ENCODE data around the gene SLC22A23. TPM values are rescaled to one million over a fixed set of nuclear protein-coding genes. Genes with fewer than 3 reads are reported as not detected.

Gene SLC22A23
- total and polyA plus RNA-seq, 5 donors from 2014 or later, result 0.24 to 6.3 (median 0.71) TPM

DNA sequence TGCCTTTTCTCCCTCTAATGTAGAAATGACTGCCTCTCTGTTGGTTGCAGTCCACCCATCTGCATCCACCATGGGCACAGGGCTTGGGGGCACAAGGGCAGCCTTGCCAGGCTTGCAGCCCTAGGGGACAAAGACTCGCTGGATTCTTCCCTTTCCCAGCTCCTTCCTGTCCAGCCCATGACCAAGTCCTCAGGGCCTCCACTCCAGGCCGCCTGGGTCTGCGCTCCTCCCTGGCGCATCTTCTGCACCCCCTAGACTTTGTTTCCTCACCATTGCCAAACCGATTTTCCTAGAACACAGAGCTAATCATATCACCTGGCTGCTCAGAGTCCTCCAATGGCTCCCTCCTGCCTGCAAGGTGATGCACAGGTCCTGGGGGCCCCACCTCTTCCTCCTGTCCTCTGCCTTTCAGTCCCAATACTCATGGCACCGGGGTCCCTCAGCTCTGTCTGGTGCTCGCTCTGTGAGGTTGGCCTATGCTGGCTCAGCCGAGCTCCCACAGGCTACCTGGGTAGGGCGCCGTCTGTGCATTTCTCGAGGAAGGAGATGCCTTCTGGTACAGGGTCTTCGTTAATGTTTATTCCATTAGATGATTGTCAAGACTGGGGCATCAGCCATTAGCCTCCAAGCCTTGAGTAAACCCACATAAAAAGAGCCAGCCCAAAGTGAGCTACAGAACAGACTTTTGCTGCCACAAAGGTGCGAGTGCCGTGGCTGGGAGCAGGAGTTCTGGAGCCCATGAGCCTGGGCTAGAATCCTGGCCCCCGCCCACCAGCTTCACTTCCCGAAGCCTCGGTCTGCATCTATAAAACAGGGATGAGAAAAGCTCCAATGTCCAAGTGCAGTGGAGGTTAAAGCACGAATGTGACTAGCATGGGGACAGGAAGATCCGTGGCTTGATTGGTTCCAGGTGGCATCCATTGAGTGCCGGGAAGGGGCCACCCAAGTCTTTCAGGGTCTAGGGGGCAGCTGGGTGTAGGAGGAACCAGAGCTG is 180.4 kb downstream of the SLC22A23 start:
- H3K4me3 Mint-ChIP-seq, result no peak overlapping the region
- Histone ChIP-seq H3K4me1 (ENCODE audit: control insufficient read depth, insufficient read depth, low read length, poor library complexity, severe bottlenecking) (peaks cover 3% of the 10 kb centered on the region), H3K9me3 (ENCODE audit: control insufficient read depth in 2 of 2, low read length in 2 of 2) (no peaks in the 10 kb centered on the region), H3K4me3 (ENCODE audit: low read depth, low read length) (no peak overlapping the region), H3K36me3 (ENCODE audit: control insufficient read depth, insufficient read depth, low read length) (peaks cover 11% of the 10 kb centered on the region), H3K27ac (ENCODE audit: insufficient read depth, low read length, poor library complexity, severe bottlenecking) (no peak overlapping the region), H3K27me3 (ENCODE audit: control insufficient read depth, insufficient read depth, low read length) (no peaks in the 10 kb centered on the region)
- no peaks in the 10 kb centered on the region for H3K27me3 Mint-ChIP-seq
- peak overlapping the region in 2 of 3 donors; percentile 32 to 48 for H3K27ac Mint-ChIP-seq
- peaks cover 10 to 20% (median 12%) of the 10 kb centered on the region in 4 donors for H3K4me1 Mint-ChIP-seq
- no peak for DNase-seq
- peaks cover 7% of the 10 kb centered on the region for H3K36me3 Mint-ChIP-seq
- ATAC-seq (ENCODE audit: low read depth in 2 of 2), result no peak
- H3K9me3 Mint-ChIP-seq, result peaks cover 0 to 2% (median 0%) of the 10 kb centered on the region in 7 donors

- no peaks in the 10 kb centered on the region for H3K27me3 Mint-ChIP-seq
- ATAC-seq (ENCODE audit: low read depth in 2 of 2) (no peak), DNase-seq (no peak)
- Histone ChIP-seq H3K27ac (ENCODE audit: insufficient read depth, low read length, poor library complexity, severe bottlenecking) (no peak overlapping the region), H3K4me3 (ENCODE audit: low read depth, low read length) (no peak overlapping the region), H3K9me3 (ENCODE audit: control insufficient read depth in 2 of 2, low read length in 2 of 2) (no peaks in the 10 kb centered on the region), H3K4me1 (ENCODE audit: control insufficient read depth, insufficient read depth, low read length, poor library complexity, severe bottlenecking) (no peaks in the 10 kb centered on the region), H3K36me3 (ENCODE audit: control insufficient read depth, insufficient read depth, low read length) (peaks cover 32% of the 10 kb centered on the region), H3K27me3 (ENCODE audit: control insufficient read depth, insufficient read depth, low read length) (no peaks in the 10 kb centered on the region)
- no peaks in the 10 kb centered on the region for H3K9me3 Mint-ChIP-seq
- peaks cover 4 to 25% (median 10%) of the 10 kb centered on the region in 4 donors for H3K4me1 Mint-ChIP-seq
- H3K27ac Mint-ChIP-seq, result peak overlapping the region in 2 of 3 donors; percentile 62 to 78
- H3K4me3 Mint-ChIP-seq, result no peak overlapping the region
- H3K36me3 Mint-ChIP-seq, result peaks cover 21% of the 10 kb centered on the region
Observed at GRCh38 chr6:3273707-3274521, 182.9 kb downstream of the SLC22A23 start.

GRCh38 chr6:3272911-3273547 is 183.8 kb downstream of the SLC22A23 start:
- H3K4me3 ChIP-seq (ENCODE audit: low read depth, low read length), result no peak overlapping the region
- Mint-ChIP-seq H3K4me1 (peaks cover 4 to 30% (median 16%) of the 10 kb centered on the region in 4 donors), H3K36me3 (peaks cover 27% of the 10 kb centered on the region), H3K27ac (no peak overlapping the region), H3K4me3 (no peak overlapping the region), H3K27me3 (no peaks in the 10 kb centered on the region), H3K9me3 (no peaks in the 10 kb centered on the region)
- ATAC-seq (ENCODE audit: low read depth in 2 of 2) (no peak), DNase-seq (no peak)
- no peak overlapping the region for H3K27ac ChIP-seq (ENCODE audit: insufficient read depth, low read length, poor library complexity, severe bottlenecking)
- H3K36me3 ChIP-seq (ENCODE audit: control insufficient read depth, insufficient read depth, low read length), result peaks cover 38% of the 10 kb centered on the region
- no peaks in the 10 kb centered on the region for H3K27me3 ChIP-seq (ENCODE audit: control insufficient read depth, insufficient read depth, low read length)
- no peaks in the 10 kb centered on the region for H3K9me3 ChIP-seq (ENCODE audit: control insufficient read depth in 2 of 2, low read length in 2 of 2)
- no peaks in the 10 kb centered on the region for H3K4me1 ChIP-seq (ENCODE audit: control insufficient read depth, insufficient read depth, low read length, poor library complexity, severe bottlenecking)

- ATAC-seq (ENCODE audit: low read depth in 2 of 2) (no peak), DNase-seq (no peak)
- Histone ChIP-seq H3K4me1 (ENCODE audit: control insufficient read depth, insufficient read depth, low read length, poor library complexity, severe bottlenecking) (no peaks in the 10 kb centered on the region), H3K36me3 (ENCODE audit: control insufficient read depth, insufficient read depth, low read length) (peaks cover 38% of the 10 kb centered on the region), H3K27me3 (ENCODE audit: control insufficient read depth, insufficient read depth, low read length) (no peaks in the 10 kb centered on the region), H3K9me3 (ENCODE audit: control insufficient read depth in 2 of 2, low read length in 2 of 2) (no peaks in the 10 kb centered on the region), H3K27ac (ENCODE audit: insufficient read depth, low read length, poor library complexity, severe bottlenecking) (no peak overlapping the region), H3K4me3 (ENCODE audit: low read depth, low read length) (no peak overlapping the region)
- Mint-ChIP-seq H3K36me3 (peaks cover 32% of the 10 kb centered on the region), H3K9me3 (no peaks in the 10 kb centered on the region), H3K27me3 (no peaks in the 10 kb centered on the region), H3K4me1 (peaks cover 7 to 37% (median 19%) of the 10 kb centered on the region in 4 donors), H3K27ac (peak overlapping the region in 1 of 3 donors; percentile 46), H3K4me3 (no peak overlapping the region)
Observed at GRCh38 chr6:3271756-3272155, 185.1 kb downstream of the SLC22A23 start.

GRCh38 chr6:3270258-3270657 is 186.6 kb downstream of the SLC22A23 start:
- ATAC-seq (ENCODE audit: low read depth in 2 of 2) (no peak), DNase-seq (no peak)
- H3K4me3 Mint-ChIP-seq, result no peak overlapping the region
- H3K4me1 Mint-ChIP-seq, result peaks cover 7 to 35% (median 19%) of the 10 kb centered on the region in 4 donors
- H3K9me3 Mint-ChIP-seq, result no peaks in the 10 kb centered on the region
- Histone ChIP-seq H3K36me3 (ENCODE audit: control insufficient read depth, insufficient read depth, low read length) (peaks cover 39% of the 10 kb centered on the region), H3K27ac (ENCODE audit: insufficient read depth, low read length, poor library complexity, severe bottlenecking) (no peak overlapping the region), H3K27me3 (ENCODE audit: control insufficient read depth, insufficient read depth, low read length) (no peaks in the 10 kb centered on the region), H3K4me1 (ENCODE audit: control insufficient read depth, insufficient read depth, low read length, poor library complexity, severe bottlenecking) (no peaks in the 10 kb centered on the region), H3K4me3 (ENCODE audit: low read depth, low read length) (no peak overlapping the region), H3K9me3 (ENCODE audit: control insufficient read depth in 2 of 2, low read length in 2 of 2) (no peaks in the 10 kb centered on the region)
- no peaks in the 10 kb centered on the region for H3K27me3 Mint-ChIP-seq
- H3K36me3 Mint-ChIP-seq, result peaks cover 32% of the 10 kb centered on the region
- no peak overlapping the region for H3K27ac Mint-ChIP-seq

GRCh38 chr6:3269281-3269975 is 187.4 kb downstream of the SLC22A23 start:
- H3K36me3 Mint-ChIP-seq, result peaks cover 32% of the 10 kb centered on the region
- peaks cover 46% of the 10 kb centered on the region for H3K36me3 ChIP-seq (ENCODE audit: control insufficient read depth, insufficient read depth, low read length)
- H3K9me3 ChIP-seq (ENCODE audit: control insufficient read depth in 2 of 2, low read length in 2 of 2), result no peaks in the 10 kb centered on the region
- H3K4me1 ChIP-seq (ENCODE audit: control insufficient read depth, insufficient read depth, low read length, poor library complexity, severe bottlenecking), result no peaks in the 10 kb centered on the region
- no peak for DNase-seq
- no peaks in the 10 kb centered on the region for H3K9me3 Mint-ChIP-seq
- no peak overlapping the region for H3K4me3 ChIP-seq (ENCODE audit: low read depth, low read length)
- H3K27ac Mint-ChIP-seq, result peak overlapping the region in 2 of 3 donors; percentile 57 to 77
- peaks cover 8 to 42% (median 21%) of the 10 kb centered on the region in 4 donors for H3K4me1 Mint-ChIP-seq
- H3K27ac ChIP-seq (ENCODE audit: insufficient read depth, low read length, poor library complexity, severe bottlenecking), result no peak overlapping the region
- H3K4me3 Mint-ChIP-seq, result peak overlapping the region in 1 of 4 donors; percentile 21
- no peaks in the 10 kb centered on the region for H3K27me3 ChIP-seq (ENCODE audit: control insufficient read depth, insufficient read depth, low read length)
- no peaks in the 10 kb centered on the region for H3K27me3 Mint-ChIP-seq
- no peak for ATAC-seq (ENCODE audit: low read depth in 2 of 2)

- H3K4me3 ChIP-seq (ENCODE audit: low read depth, low read length), result no peak overlapping the region
- H3K36me3 ChIP-seq (ENCODE audit: control insufficient read depth, insufficient read depth, low read length), result peaks cover 53% of the 10 kb centered on the region
- no peaks in the 10 kb centered on the region for H3K4me1 ChIP-seq (ENCODE audit: control insufficient read depth, insufficient read depth, low read length, poor library complexity, severe bottlenecking)
- Mint-ChIP-seq H3K4me1 (peaks cover 8 to 39% (median 21%) of the 10 kb centered on the region in 4 donors), H3K27me3 (no peaks in the 10 kb centered on the region), H3K27ac (no peak overlapping the region), H3K9me3 (no peaks in the 10 kb centered on the region), H3K36me3 (peaks cover 32% of the 10 kb centered on the region), H3K4me3 (peak overlapping the region in 1 of 4 donors; percentile 18)
- H3K9me3 ChIP-seq (ENCODE audit: control insufficient read depth in 2 of 2, low read length in 2 of 2), result no peaks in the 10 kb centered on the region
- no peaks in the 10 kb centered on the region for H3K27me3 ChIP-seq (ENCODE audit: control insufficient read depth, insufficient read depth, low read length)
- no peak for DNase-seq
- no peak for ATAC-seq (ENCODE audit: low read depth in 2 of 2)
- no peak overlapping the region for H3K27ac ChIP-seq (ENCODE audit: insufficient read depth, low read length, poor library complexity, severe bottlenecking)
Observed at GRCh38 chr6:3268680-3269079, 188.2 kb downstream of the SLC22A23 start.
